Type B pancreatic cell (in vitro differentiated cells): ENCODE results near the gene ACTL7A. TPM values are rescaled to one million over a fixed set of nuclear protein-coding genes. Genes with fewer than 3 reads are reported as not detected.

Experiments used
- DNase-seq: peaks from one replicate; pipeline ENCODE4 v3.0.0; 2021; ENCODE audit warnings: mixed read lengths; ENCODE audit not compliant: unreplicated experiment; ENCODE audit errors: extremely low spot score
- H3K27ac Mint-ChIP-seq: 2 replicates; pipeline ENCODE4 v1.8.0; 2021; ENCODE audit warnings: mild to moderate bottlenecking, mixed read lengths
- H3K27me3 Mint-ChIP-seq: 2 replicates; pipeline ENCODE4 v1.8.0; 2021; ENCODE audit warnings: mixed read lengths
- H3K36me3 Mint-ChIP-seq: 2 replicates; pipeline ENCODE4 v1.8.0; 2021; ENCODE audit warnings: mixed read lengths
- H3K4me1 Mint-ChIP-seq: one replicate; pipeline ENCODE4 v1.8.0; 2021; ENCODE audit warnings: mixed read lengths; ENCODE audit not compliant: unreplicated experiment
- H3K4me3 Mint-ChIP-seq: 2 replicates; pipeline ENCODE4 v1.8.0; 2021; ENCODE audit warnings: mild to moderate bottlenecking, mixed read lengths
- H3K9me3 Mint-ChIP-seq: 2 replicates; pipeline ENCODE4 v1.8.0; 2021; ENCODE audit warnings: mixed read lengths
- CTCF ChIP-seq: fragments of 200-600 bp; sonication (generic); conservative IDR thresholded peaks from 2 replicates; pipeline ENCODE4 v1.5.0; 2021; ENCODE audit warnings: antibody characterized with exemption, mild to moderate bottlenecking
- total RNA-seq: library from RNA; stranded (reverse); gene quantifications from 2 replicates; pipeline ENCODE4 v1.2.1, GENCODE V29; 2021; ENCODE audit warnings: low replicate concordance

The ACTL7A gene
- total RNA-seq, 1 donor from 2014 or later, result not detected

DNA sequence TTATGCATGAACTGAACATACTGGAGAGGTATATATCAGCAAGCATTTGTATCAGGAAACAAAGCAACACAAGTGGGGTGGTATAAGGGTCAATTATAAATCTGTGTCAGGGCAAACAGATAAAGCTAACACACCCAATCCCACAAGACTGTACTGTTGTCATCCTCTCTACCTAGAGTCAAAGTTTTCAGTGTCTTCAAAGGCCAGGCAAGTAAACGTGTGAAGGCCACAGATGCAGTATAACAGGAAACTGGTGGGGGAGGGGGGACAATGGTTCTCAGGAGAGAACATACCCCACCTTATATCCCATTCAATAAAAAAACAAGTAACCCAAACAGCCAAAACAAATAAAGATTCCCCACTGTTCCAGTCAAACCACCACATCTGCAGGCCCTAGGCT, 49.8 kb downstream of the ACTL7A start:
- H3K27ac Mint-ChIP-seq, result peak overlapping the region; percentile 48
- H3K27me3 Mint-ChIP-seq, result no peaks in the 10 kb centered on the region
- no peak for DNase-seq
- no peak for TF ChIP-seq CTCF
- H3K36me3 Mint-ChIP-seq, result peaks cover 40% of the 10 kb centered on the region
- no peaks in the 10 kb centered on the region for H3K9me3 Mint-ChIP-seq
- no peaks in the 10 kb centered on the region for H3K4me1 Mint-ChIP-seq
- no peak overlapping the region for H3K4me3 Mint-ChIP-seq

Other genes starting within 250 kb of the ACTL7A start
- gene ACTL7B, start 6.3 kb upstream of the ACTL7A start, total RNA-seq, result not detected in 2 replicates
- 42.5 and 45.8 TPM in 2 replicates for gene ELP1, start 71.9 kb downstream of the ACTL7A start, total RNA-seq
- gene ABITRAM, start 72.1 kb downstream of the ACTL7A start, total RNA-seq, result 19.4 and 21.7 TPM in 2 replicates
- 29.7 and 36.0 TPM in 2 replicates for gene CTNNAL1, start 151.2 kb downstream of the ACTL7A start, total RNA-seq